ENCODE results near the gene RRH. TPM values are rescaled to one million over a fixed set of nuclear protein-coding genes. Genes with fewer than 3 reads are reported as not detected.
"Not testable (repeated sequence)": the region's sequence is repeated elsewhere in the genome, so short reads cannot be mapped to it uniquely, and the experiment has no call there.

RRH gene, protein sequence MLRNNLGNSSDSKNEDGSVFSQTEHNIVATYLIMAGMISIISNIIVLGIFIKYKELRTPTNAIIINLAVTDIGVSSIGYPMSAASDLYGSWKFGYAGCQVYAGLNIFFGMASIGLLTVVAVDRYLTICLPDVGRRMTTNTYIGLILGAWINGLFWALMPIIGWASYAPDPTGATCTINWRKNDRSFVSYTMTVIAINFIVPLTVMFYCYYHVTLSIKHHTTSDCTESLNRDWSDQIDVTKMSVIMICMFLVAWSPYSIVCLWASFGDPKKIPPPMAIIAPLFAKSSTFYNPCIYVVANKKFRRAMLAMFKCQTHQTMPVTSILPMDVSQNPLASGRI
- under 1 TPM in 2 of 4 donors, not detected in 2; 0.15 to 0.36 TPM for total RNA-seq
- polyA plus RNA-seq = under 1 TPM in 2 of 3 donors, not detected in 1; 0.03 to 0.09 TPM
- long read RNA-seq, donor 1 = 0 reads
- long read RNA-seq, donor 2 = 0 reads

DNA sequence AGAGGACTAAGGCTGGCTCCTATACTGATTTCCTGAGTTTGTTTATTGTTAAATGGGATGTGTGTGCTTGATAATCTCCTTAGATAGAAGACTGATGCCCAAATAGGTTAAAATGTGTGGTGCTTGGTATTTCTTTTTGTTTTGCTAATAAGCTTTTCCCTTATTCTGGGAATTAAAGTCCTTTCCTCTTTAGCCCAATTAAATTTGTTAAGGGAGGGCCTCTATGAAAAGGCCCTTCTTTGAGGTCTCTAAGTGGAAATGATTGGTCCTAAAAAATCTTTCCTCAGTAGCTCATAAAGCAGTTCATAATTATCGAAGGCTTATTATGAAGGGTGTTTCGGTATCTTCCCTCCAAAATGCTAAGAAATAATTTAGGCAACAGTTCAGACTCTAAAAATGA is at the start of gene RRH:
Gene RRH, plus strand, starts transcription at position 301 of the 400 bp plus-strand sequence. Its CDS starts 56 bp downstream, at position 357.
- ATAC-seq = no peak
- WGBS, 3 donors = 96 to 99% (median 96%) methylated on average over 2 of the region's 2 CpGs
- Histone ChIP-seq H3K4me1 (no peaks in the 10 kb centered on the region), H3K36me3 (ENCODE audit: insufficient read depth in 1 of 2, low read depth in 1 of 2) (peaks cover 0 to 41% of the 10 kb centered on the region in 2 donors), H3K27me3 (ENCODE audit: insufficient read depth in 3 of 3, low read length in 2 of 3) (no peaks in the 10 kb centered on the region), H3K9me3 (no peaks in the 10 kb centered on the region), H3K27ac (no peak within 1 kb of the TSS), H3K4me3 (no peak within 1 kb of the TSS)
- TF ChIP-seq, protein P1, sequence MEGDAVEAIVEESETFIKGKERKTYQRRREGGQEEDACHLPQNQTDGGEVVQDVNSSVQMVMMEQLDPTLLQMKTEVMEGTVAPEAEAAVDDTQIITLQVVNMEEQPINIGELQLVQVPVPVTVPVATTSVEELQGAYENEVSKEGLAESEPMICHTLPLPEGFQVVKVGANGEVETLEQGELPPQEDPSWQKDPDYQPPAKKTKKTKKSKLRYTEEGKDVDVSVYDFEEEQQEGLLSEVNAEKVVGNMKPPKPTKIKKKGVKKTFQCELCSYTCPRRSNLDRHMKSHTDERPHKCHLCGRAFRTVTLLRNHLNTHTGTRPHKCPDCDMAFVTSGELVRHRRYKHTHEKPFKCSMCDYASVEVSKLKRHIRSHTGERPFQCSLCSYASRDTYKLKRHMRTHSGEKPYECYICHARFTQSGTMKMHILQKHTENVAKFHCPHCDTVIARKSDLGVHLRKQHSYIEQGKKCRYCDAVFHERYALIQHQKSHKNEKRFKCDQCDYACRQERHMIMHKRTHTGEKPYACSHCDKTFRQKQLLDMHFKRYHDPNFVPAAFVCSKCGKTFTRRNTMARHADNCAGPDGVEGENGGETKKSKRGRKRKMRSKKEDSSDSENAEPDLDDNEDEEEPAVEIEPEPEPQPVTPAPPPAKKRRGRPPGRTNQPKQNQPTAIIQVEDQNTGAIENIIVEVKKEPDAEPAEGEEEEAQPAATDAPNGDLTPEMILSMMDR (IDR thresholded peaks at IDR 0.05) = no peak
- intact Hi-C loops (cut with DNase I) = loop anchor here (5.0 to 10.0 kb wide), 3 partner anchors 157 to 405 kb away; no protein-coding TSS in a partner anchor
- DNase-seq = no peak

DNA sequence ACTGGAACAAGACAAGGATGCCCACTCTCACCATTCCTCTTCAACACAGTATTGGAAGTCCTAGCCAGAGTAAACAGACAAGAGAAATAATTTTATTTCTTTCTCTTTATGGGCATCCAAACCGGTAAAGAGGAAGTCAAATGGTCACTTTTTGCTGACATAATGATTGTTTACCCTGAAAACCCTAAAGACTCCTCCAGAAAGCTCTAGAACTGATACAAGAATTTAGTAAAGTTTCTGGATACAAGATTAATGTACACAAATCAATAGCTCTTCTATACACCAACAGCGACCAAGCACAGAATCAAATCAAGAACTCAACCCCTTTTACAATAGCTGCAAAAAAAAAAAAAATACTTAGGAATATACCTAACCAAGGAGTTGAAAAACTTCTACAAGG is 45.7 kb upstream of the RRH start:
- H3K27ac ChIP-seq; DNase-seq; ATAC-seq; H3K36me3 ChIP-seq (ENCODE audit: insufficient read depth in 1 of 2, low read depth in 1 of 2); H3K27me3 ChIP-seq (ENCODE audit: insufficient read depth in 3 of 3, low read length in 2 of 3); H3K4me1 ChIP-seq; H3K9me3 ChIP-seq; intact Hi-C loops (cut with DNase I); H3K4me3 ChIP-seq: not testable (repeated sequence)
- WGBS, 3 donors = 82 to 88% (median 85%) methylated on average over 2 of the region's 2 CpGs

DNA sequence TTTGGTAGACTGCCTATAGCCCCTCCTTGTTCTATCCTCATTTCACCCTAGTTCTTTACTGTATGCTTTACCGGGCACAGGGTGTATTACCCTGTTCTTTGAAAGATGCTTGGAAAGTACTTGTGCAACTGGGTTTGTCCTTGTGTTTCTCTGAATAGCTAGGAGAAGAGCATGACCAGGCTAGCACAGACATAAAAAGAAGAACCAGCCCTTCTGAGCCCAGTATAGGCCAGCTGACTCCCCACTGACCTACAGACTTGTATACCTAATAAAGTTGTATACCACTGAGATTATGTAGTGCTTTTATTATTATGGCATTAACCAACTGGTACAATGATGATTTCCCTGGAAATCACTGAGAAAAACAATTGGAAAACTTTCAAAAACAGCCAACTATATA is 40.9 kb upstream of the RRH start:
- Histone ChIP-seq H3K9me3 (no peaks in the 10 kb centered on the region), H3K36me3 (ENCODE audit: insufficient read depth in 1 of 2, low read depth in 1 of 2) (no peaks in the 10 kb centered on the region), H3K27me3 (ENCODE audit: insufficient read depth in 3 of 3, low read length in 2 of 3) (no peaks in the 10 kb centered on the region), H3K27ac (no peak overlapping the region), H3K4me1 (no peaks in the 10 kb centered on the region), H3K4me3 (no peak overlapping the region)
- ATAC-seq (no peak), DNase-seq (no peak)
- TF ChIP-seq, protein P1 (IDR thresholded peaks at IDR 0.05) = no peak
- intact Hi-C loops (cut with DNase I) = no loop called here
- 85 to 90% (median 88%) methylated on average over 1 of the region's 1 CpG for WGBS, 3 donors

DNA sequence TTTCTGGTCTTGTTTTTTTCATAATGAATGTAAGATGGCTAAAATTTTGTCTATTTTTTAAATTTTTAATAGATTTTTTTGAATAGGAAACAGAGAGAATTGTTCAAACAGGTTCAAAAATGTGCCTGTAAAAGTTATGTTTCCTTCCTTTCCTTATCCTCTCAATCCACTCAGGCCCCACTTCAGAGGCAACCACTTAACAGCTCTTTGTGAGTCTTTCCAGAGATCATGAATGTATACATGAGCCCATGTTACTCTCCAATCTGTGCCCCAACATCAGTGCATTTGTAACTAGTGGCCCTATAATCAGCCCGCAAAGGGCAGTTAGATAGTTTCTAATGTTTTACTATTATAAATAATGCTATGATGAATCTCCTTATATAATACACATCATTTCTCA is 40.0 kb upstream of the RRH start:
- H3K4me1 ChIP-seq = no peaks in the 10 kb centered on the region
- no peaks in the 10 kb centered on the region for H3K9me3 ChIP-seq
- intact Hi-C loops (cut with DNase I) = no loop called here
- TF ChIP-seq, protein P1 (IDR thresholded peaks at IDR 0.05) = no peak
- no peaks in the 10 kb centered on the region for H3K36me3 ChIP-seq (ENCODE audit: insufficient read depth in 1 of 2, low read depth in 1 of 2)
- 88 to 96% (median 92%) methylated on average over 1 of the region's 1 CpG for WGBS, 3 donors
- no peaks in the 10 kb centered on the region for H3K27me3 ChIP-seq (ENCODE audit: insufficient read depth in 3 of 3, low read length in 2 of 3)
- no peak overlapping the region for H3K27ac ChIP-seq
- ATAC-seq (no peak), DNase-seq (no peak)
- H3K4me3 ChIP-seq = no peak overlapping the region

DNA sequence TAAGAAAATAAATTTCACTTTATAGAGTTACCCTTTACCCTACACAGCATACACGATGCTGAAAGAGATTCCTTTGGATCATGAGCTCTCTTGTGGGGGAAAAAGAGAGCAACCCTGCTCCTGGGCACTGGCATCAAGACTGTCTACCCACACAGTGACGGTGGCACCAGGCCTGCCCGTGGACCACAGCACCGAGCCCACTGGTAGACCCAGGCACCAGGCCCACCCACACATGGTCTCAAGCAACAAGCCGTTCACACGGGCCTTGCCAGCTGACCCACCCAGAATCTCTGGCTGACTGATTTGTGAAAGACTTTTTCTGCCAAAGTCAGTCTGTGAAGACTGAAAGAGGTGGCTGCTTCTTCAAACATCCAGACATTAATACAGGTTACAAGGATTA is 32.7 kb upstream of the RRH start:
- H3K9me3 ChIP-seq = peaks cover 6% of the 10 kb centered on the region
- ATAC-seq = no peak
- DNase-seq = no peak
- no peaks in the 10 kb centered on the region for H3K4me1 ChIP-seq
- H3K27ac ChIP-seq = no peak overlapping the region
- intact Hi-C loops (cut with DNase I) = no loop called here
- H3K4me3 ChIP-seq = no peak overlapping the region
- TF ChIP-seq, protein P1 (IDR thresholded peaks at IDR 0.05) = no peak
- no peaks in the 10 kb centered on the region for H3K27me3 ChIP-seq (ENCODE audit: insufficient read depth in 3 of 3, low read length in 2 of 3)
- no peaks in the 10 kb centered on the region for H3K36me3 ChIP-seq (ENCODE audit: insufficient read depth in 1 of 2, low read depth in 1 of 2)
- WGBS, 3 donors = 89 to 90% (median 89%) methylated on average over 6 of the region's 6 CpGs
